GM06990 (cell line): Measurements from ENCODE around the gene TMEM62.
"Not testable (repeated sequence)": the region's sequence is repeated elsewhere in the genome, so short reads cannot be mapped to it uniquely, and the experiment has no call there.

Experiments used
- DNase-seq: peaks from one replicate; pipeline ENCODE4 v3.0.0-alpha.2; 2011; ENCODE audit not compliant: insufficient read length; ENCODE audit errors: extremely low read depth
- H3K27me3 ChIP-seq: replicated peaks from 2 replicates; pipeline ENCODE4 v1.6.0; 2011; ENCODE audit warnings: low read length; ENCODE audit not compliant: control insufficient read depth, insufficient read depth
- H3K36me3 ChIP-seq: 2 replicates; pipeline ENCODE4 v1.5.1; 2011; ENCODE audit warnings: low read length; ENCODE audit not compliant: control insufficient read depth, insufficient read depth
- H3K4me3 ChIP-seq: replicated peaks from 2 replicates; pipeline ENCODE4 v1.5.1; 2011; ENCODE audit warnings: low read depth, mild to moderate bottlenecking, control low read depth, low read length
- CTCF ChIP-seq: IDR thresholded peaks from 2 replicates; pipeline ENCODE4 v1.5.1; 2011; ENCODE audit warnings: low read length, control low read depth, mild to moderate bottlenecking, inconsistent platforms; ENCODE audit not compliant: insufficient read depth, poor library complexity, severe bottlenecking

TMEM62 gene

GRCh38 chr15:43189296-43189695 is 55.9 kb downstream of the TMEM62 start:
- no peak for DNase-seq
- Histone ChIP-seq H3K36me3 (peaks cover 11% of the 10 kb centered on the region), H3K27me3 (no peaks in the 10 kb centered on the region), H3K4me3 (no peak overlapping the region)
- no peak for TF ChIP-seq CTCF

DNA sequence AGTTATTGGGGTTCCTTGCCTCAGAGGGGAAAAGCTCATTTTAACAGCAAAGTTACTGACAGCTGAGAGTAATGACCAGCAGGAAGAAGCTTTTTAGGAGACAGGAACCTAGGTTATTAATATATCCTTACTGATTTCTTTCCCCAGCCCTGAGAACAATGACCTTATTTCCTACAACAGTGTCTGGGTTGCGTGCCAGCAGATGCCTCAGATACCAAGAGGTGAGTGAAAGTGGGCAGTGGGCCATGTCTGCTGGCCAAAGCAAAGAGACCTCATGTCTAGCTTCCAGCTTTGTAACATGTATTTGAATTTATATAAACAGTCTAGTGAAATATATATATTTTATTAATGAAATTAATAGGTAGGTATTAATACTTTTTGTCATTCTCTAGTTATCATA is 56.8 kb downstream of the TMEM62 start:
- TF ChIP-seq CTCF: no peak
- H3K36me3 ChIP-seq: peaks cover 11% of the 10 kb centered on the region
- DNase-seq: no peak
- H3K27me3 ChIP-seq: no peaks in the 10 kb centered on the region
- H3K4me3 ChIP-seq: no peak overlapping the region

DNA sequence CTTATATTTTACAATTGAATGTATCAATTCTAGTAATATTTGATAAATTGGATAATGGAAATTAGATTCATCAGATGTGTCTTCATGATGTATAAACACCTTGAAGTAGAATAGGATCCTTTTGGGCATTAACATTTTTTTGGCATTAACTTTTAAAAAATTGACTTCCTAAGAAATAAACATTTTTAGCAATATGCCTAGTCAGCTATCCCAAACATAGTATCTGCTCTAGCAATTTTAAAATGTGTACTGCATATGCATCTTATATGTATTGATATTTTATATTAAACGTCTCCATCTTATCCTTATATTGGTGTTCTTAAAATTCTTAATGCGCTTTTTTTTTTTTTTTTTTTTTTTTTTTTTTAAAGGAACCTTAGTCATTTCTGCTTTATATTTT is 60.3 kb downstream of the TMEM62 start:
- Histone ChIP-seq H3K4me3 (no peak overlapping the region), H3K27me3 (no peaks in the 10 kb centered on the region), H3K36me3 (peaks cover 16% of the 10 kb centered on the region)
- TF ChIP-seq CTCF: no peak
- DNase-seq: no peak

- Histone ChIP-seq H3K36me3 (peaks cover 15% of the 10 kb centered on the region), H3K27me3 (no peaks in the 10 kb centered on the region), H3K4me3 (no peak overlapping the region)
- TF ChIP-seq CTCF: no peak
- no peak for DNase-seq
Measured at GRCh38 chr15:43194795-43195194, 61.4 kb downstream of the TMEM62 start.

DNA sequence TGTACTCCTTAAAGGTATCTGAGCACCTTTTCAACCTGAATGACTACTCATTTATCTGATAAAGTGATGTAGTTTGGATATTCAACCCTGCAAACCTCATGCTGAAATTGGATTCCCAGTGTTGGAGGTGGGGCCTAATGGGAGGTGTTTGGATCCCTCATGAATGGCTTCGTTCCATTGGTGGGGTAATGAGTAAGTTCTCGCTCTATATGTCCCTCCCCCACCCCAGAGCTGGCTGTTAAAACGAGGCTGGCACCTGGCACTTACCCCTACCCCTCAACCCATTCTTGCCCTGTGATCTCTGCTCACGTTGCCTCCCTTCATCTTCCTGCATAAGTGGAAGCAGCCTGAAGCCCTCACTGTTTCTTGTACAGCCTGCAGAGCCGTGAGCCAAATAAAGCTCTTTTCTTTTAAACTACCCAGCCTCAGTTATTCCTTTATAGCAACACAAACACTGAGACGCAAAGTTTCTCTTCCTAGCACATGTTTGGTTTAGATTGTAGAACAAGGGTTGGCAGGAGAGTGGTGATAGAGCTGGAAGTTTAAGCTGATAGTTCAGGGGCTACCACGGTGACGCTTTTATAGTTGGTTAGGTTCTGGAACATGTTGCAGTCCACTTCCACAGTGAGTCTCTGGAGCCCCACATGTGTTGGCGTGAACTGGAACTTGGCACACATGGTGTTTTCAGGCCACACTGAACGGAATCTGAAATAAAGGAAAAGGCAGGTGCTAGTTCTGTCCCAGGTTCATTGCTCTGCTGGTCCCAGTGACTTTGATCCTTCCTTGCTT is 63.6 kb downstream of the TMEM62 start:
- DNase-seq: no peak
- H3K36me3 ChIP-seq: peaks cover 6% of the 10 kb centered on the region
- no peak overlapping the region for H3K4me3 ChIP-seq
- H3K27me3 ChIP-seq: no peaks in the 10 kb centered on the region
- no peak for TF ChIP-seq CTCF

GRCh38 chr15:43197773-43198172 is 64.4 kb downstream of the TMEM62 start:
- not testable (repeated sequence) for DNase-seq, H3K4me3 ChIP-seq, H3K36me3 ChIP-seq, H3K27me3 ChIP-seq

- not testable (repeated sequence) for H3K27me3 ChIP-seq, H3K4me3 ChIP-seq, DNase-seq, H3K36me3 ChIP-seq
Measured at GRCh38 chr15:43198556-43198955, 65.2 kb downstream of the TMEM62 start.
